IPS-20b (cell line): ENCODE data around the gene ZMYND10.
"Not testable (repeated sequence)": the region's sequence is repeated elsewhere in the genome, so short reads cannot be mapped to it uniquely, and the experiment has no call there.

Experiments
- H3K27ac ChIP-seq: one replicate; pipeline ENCODE4 v1.5.1; 2013; ENCODE audit warnings: low read length
- H3K27me3 ChIP-seq: 2 replicates; pipeline ENCODE4 v1.6.1; 2013; ENCODE audit warnings: mild to moderate bottlenecking, low read length, inconsistent platforms; ENCODE audit not compliant: insufficient read depth
- H3K36me3 ChIP-seq: 2 replicates; pipeline ENCODE4 v1.6.1; 2013; ENCODE audit warnings: low read depth, mild to moderate bottlenecking, inconsistent platforms, low read length, moderate library complexity; ENCODE audit not compliant: insufficient read depth
- H3K4me1 ChIP-seq: 2 replicates; pipeline ENCODE4 v1.6.1; 2013; ENCODE audit warnings: mild to moderate bottlenecking, control low read depth, inconsistent platforms, low read length, moderate library complexity; ENCODE audit not compliant: insufficient read depth
- H3K4me3 ChIP-seq: 2 replicates; pipeline ENCODE4 v1.5.1; 2013; ENCODE audit warnings: mild to moderate bottlenecking, low read length, inconsistent platforms
- H3K9ac ChIP-seq: 2 replicates; pipeline ENCODE4 v1.6.1; 2013; ENCODE audit warnings: low read depth, mild to moderate bottlenecking, inconsistent platforms, low read length, moderate library complexity
- H3K9me3 ChIP-seq: 2 replicates; pipeline ENCODE4 v1.6.1; 2013; ENCODE audit warnings: mild to moderate bottlenecking, low read depth, low read length, inconsistent platforms; ENCODE audit not compliant: insufficient read depth

Gene ZMYND10

DNA sequence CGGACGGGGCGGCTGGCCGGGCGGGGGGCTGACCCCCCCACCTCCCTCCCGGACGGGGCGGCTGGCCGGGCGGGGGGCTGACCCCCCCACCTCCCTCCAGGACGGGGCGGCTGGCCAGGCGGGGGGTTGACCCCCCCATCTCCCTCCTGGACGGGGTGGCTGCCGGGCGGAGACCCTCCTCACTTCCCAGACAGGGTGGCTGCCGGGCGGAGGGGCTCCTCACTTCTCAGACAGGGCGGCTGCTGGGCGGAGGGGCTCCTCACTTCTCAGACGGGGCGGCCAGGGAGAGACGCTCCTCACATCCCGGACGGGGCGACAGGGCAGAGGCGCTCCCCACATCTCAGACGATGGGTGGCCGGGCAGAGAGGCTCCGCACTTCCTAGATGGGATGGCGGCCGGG is 33.5 kb downstream of the ZMYND10 start:
- H3K27me3 ChIP-seq, H3K9ac ChIP-seq, H3K4me3 ChIP-seq, H3K4me1 ChIP-seq, H3K27ac ChIP-seq: not testable (repeated sequence)
- H3K36me3 ChIP-seq, result peaks cover 15% of the 10 kb centered on the region
- peaks cover 19% of the 10 kb centered on the region; the same call in 1 of the 2 replicates for H3K9me3 ChIP-seq

- H3K27ac ChIP-seq, result no peak overlapping the region
- H3K9me3 ChIP-seq, result peaks cover 21% of the 10 kb centered on the region
- peaks cover 4% of the 10 kb centered on the region; the same call in 1 of the 2 replicates for H3K27me3 ChIP-seq
- no peak overlapping the region for H3K9ac ChIP-seq
- H3K4me3 ChIP-seq, result no peak overlapping the region
- H3K36me3 ChIP-seq, result no peaks in the 10 kb centered on the region
- H3K4me1 ChIP-seq, result peaks cover 9% of the 10 kb centered on the region
Observed at GRCh38 chr3:50304601-50305000, 40.9 kb downstream of the ZMYND10 start.

DNA sequence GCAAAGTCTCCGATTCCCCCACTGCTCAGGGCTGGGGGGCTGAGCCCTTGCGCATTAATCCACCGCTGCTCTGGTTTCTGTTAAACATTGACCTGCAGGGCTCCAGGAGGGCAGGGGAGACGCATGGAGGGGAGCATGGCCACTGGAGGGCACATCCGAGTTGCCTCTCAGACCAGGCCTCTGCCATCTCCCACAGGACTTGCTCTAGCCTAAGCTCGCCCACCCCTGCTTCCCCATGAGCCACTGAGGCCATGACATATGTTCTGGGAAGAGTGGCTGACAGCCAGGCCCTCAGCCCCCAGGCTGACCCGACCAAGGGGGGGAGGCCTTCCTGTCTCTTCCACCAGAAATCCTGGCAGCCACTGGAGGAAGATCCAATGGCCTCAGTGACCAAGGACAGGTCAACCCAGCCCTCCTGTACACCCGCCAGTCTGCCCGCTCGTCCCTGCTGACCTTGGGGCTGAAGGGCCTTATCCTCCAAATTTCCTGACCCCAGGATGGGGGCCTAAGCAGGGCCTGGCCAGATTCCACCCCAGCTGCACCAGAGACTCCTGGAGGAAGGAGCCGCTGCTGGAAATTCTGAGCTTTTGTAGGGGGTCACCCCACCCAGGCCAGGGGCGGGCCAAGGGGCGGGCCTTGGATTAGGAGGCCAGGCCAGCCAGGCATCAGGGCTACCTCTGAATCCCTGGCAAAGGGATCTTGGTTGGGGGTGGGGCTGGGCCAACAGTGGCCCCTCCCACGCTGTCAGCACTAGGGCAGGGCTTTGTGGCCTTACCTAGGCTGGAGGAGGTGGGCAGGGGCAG is 42.3 kb downstream of the ZMYND10 start, which contains the start of gene HYAL1:
HYAL1 (minus strand) TSS at position 562 of the 803 bp plus-strand sequence. CDS start 618 bp downstream, outside the sequence.
- peak within 1 kb of the TSS; percentile 38; the same call in 1 of the 2 replicates for H3K9ac ChIP-seq

GRCh38 chr3:50302095-50303012 is 43.2 kb downstream of the ZMYND10 start:
- Histone ChIP-seq H3K36me3 (no peaks in the 10 kb centered on the region), H3K4me1 (peaks cover 9% of the 10 kb centered on the region), H3K27ac (no peak overlapping the region), H3K27me3 (peaks cover 4% of the 10 kb centered on the region; the same call in 1 of the 2 replicates), H3K4me3 (no peak overlapping the region), H3K9ac (0 out of 2 replicates have a peak overlapping the region, but pooled peaks have one; percentile 38), H3K9me3 (peaks cover 8% of the 10 kb centered on the region)

More for the DNA sequence above, 42.3 kb downstream of the ZMYND10 start, which contains the start of gene HYAL1:
- peaks cover 9% of the 10 kb centered on the region for H3K4me1 ChIP-seq
- no peak within 1 kb of the TSS for H3K27ac ChIP-seq
- peaks cover 4% of the 10 kb centered on the region; the same call in 1 of the 2 replicates for H3K27me3 ChIP-seq
- peak within 1 kb of the TSS; percentile 12; the same call in 1 of the 2 replicates for H3K4me3 ChIP-seq
- H3K9me3 ChIP-seq, result peaks cover 14% of the 10 kb centered on the region
- H3K36me3 ChIP-seq, result no peaks in the 10 kb centered on the region

DNA sequence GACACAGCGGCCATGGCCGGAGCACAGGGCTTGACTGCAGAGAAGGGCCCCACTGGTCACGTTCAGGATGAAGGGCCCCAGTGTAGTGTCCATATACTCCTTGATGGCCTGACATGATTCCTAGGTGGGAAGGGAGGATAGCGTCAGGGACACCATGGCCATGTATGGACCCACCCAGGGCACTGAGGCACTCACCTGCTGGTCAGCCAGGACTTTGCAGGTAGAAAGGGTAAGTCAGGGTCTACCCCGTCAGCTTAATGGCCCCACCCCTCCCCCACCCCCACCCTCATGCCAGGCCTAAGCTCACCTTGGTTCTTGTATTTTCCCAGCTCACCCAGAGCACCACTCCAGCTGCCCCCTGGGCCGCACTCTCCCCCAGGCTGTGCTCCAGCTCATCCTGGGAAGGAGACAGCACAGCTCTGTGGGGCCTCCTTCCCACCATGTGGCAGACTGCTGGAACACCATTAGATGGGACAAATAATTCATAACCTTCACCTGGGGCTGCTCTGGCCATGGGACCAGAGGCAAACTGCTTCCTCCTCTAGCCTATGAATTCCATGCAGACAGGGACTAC is 44.8 kb downstream of the ZMYND10 start:
- H3K4me3 ChIP-seq, result no peak overlapping the region
- H3K27ac ChIP-seq, result no peak overlapping the region
- H3K4me1 ChIP-seq, result peaks cover 9% of the 10 kb centered on the region
- H3K9me3 ChIP-seq, result peaks cover under 1% of the 10 kb centered on the region; the same call in 1 of the 2 replicates
- peaks cover 4% of the 10 kb centered on the region; the same call in 1 of the 2 replicates for H3K27me3 ChIP-seq
- no peaks in the 10 kb centered on the region for H3K36me3 ChIP-seq
- H3K9ac ChIP-seq, result no peak overlapping the region

- no peaks in the 10 kb centered on the region for H3K9me3 ChIP-seq
- peaks cover 4% of the 10 kb centered on the region; the same call in 1 of the 2 replicates for H3K27me3 ChIP-seq
- H3K4me3 ChIP-seq, result peak overlapping the region; percentile 96
- no peak overlapping the region for H3K27ac ChIP-seq
- H3K9ac ChIP-seq, result peak overlapping the region; percentile 58; the same call in 1 of the 2 replicates
- no peaks in the 10 kb centered on the region for H3K36me3 ChIP-seq
- H3K4me1 ChIP-seq, result peaks cover 9% of the 10 kb centered on the region
Observed at GRCh38 chr3:50299929-50300680, 45.4 kb downstream of the ZMYND10 start.

DNA sequence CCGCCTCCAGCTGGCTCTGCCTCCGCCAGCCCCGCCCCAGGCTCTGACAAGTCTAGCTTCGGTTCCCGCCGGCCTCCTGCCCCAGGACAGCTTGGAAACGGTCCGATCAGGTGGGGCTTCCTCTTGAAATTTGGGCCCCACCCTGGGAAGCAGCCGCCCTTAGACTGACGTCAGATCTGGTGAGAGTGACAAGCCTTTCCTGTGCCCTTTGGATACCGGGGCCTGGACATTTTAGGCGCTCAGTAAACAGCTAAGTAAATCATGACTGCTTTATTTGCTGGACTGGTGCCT is 45.9 kb downstream of the ZMYND10 start:
- Histone ChIP-seq H3K9me3 (no peaks in the 10 kb centered on the region), H3K4me3 (peak overlapping the region; percentile 96), H3K36me3 (no peaks in the 10 kb centered on the region), H3K9ac (peak overlapping the region; percentile 58; the same call in 1 of the 2 replicates), H3K27me3 (peaks cover 4% of the 10 kb centered on the region; the same call in 1 of the 2 replicates), H3K27ac (no peak overlapping the region), H3K4me1 (peaks cover 9% of the 10 kb centered on the region)

- H3K4me1 ChIP-seq, result peaks cover 9% of the 10 kb centered on the region
- H3K9me3 ChIP-seq, result no peaks in the 10 kb centered on the region
- H3K9ac ChIP-seq, result peak within 1 kb of the TSS; percentile 85
- no peaks in the 10 kb centered on the region for H3K36me3 ChIP-seq
- H3K4me3 ChIP-seq, result peak within 1 kb of the TSS; percentile 96
- peaks cover 4% of the 10 kb centered on the region; the same call in 1 of the 2 replicates for H3K27me3 ChIP-seq
- no peak within 1 kb of the TSS for H3K27ac ChIP-seq
Observed at GRCh38 chr3:50298836-50299637, 46.5 kb downstream of the ZMYND10 start, which contains the start of the genes HYAL3 and NAA80. Gene HYAL3 (minus strand): TSS chr3:50299405. CDS start chr3:50295602, 3,803 bp downstream. Gene NAA80 (minus strand): TSS chr3:50299405. CDS start chr3:50297463, 1,942 bp downstream.

DNA sequence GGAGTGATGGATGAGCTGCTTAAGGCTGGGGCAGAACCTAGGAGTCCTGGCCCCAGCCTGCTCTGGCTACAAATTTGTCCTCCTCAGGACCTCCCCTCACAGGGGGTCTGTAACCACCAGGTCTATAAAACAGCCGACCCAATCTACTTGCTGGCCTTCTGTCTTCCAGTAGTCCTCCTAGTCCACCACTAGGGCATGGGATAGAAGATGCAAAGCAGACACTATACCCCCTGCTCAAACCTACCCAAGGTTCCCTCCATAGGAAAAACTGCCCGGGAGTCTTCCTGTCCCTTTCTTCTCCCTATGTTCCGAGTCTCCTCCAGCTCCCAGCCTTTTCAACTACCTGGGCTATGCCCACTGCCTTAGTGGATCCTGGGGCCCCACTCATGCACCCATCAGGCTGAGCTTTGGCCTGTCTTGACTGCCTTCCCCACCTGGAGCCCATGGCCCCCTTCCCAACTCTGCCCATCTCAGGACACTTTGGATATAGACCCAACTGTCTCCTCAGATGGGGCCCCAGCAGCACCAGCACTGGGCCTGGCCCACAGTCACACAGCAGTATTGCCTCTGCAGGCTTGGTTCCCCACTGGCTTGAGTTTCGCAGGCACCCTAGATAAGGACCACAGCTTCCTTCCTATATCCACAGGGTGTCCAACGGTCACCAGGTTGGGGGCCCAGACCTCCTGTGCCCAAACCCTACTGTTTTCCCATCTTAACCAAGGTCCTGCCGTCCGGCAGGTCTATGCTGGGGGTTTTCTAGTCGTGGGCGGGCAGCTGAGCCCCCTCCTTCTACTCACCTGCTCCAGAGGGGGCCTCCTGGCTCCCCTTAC is 47.4 kb downstream of the ZMYND10 start:
- peaks cover 9% of the 10 kb centered on the region for H3K4me1 ChIP-seq
- no peaks in the 10 kb centered on the region for H3K9me3 ChIP-seq
- no peaks in the 10 kb centered on the region for H3K36me3 ChIP-seq
- peak overlapping the region; percentile 85; the same call in 1 of the 2 replicates for H3K9ac ChIP-seq
- no peak overlapping the region for H3K27ac ChIP-seq
- H3K27me3 ChIP-seq, result peaks cover 4% of the 10 kb centered on the region; the same call in 1 of the 2 replicates
- peak overlapping the region; percentile 96 for H3K4me3 ChIP-seq
